HG03025 (cell line): ENCODE data around the gene ANKRD28.
"Not testable (repeated sequence)": the region's sequence is repeated elsewhere in the genome, so short reads cannot be mapped to it uniquely, and the experiment has no call there.

Source experiments
- ATAC-seq: cut with Tn5 transposase; IDR thresholded peaks from one replicate; pipeline ENCODE4 v1.9.1; 2021; ENCODE audit warnings: mild to moderate bottlenecking, moderate library complexity; ENCODE audit not compliant: unreplicated experiment, low FRiP score

Gene ANKRD28

GRCh38 chr3:15778332-15778858, 19.4 kb downstream of the ANKRD28 start:
- ATAC-seq = no peak

- not testable (repeated sequence) for ATAC-seq
These were observed 22.7 kb downstream of the ANKRD28 start for GRCh38 chr3:15774931-15775560.

- no peak for ATAC-seq
These were observed 26.3 kb downstream of the ANKRD28 start for GRCh38 chr3:15771444-15771843.

GRCh38 chr3:15769256-15769915, 28.4 kb downstream of the ANKRD28 start:
- ATAC-seq = no peak

GRCh38 chr3:15768421-15769255, 29.1 kb downstream of the ANKRD28 start:
- ATAC-seq = no peak

- no peak for ATAC-seq
These were observed 31.4 kb downstream of the ANKRD28 start for GRCh38 chr3:15766406-15766805.

- ATAC-seq = no peak
These were observed 39.5 kb downstream of the ANKRD28 start for GRCh38 chr3:15758295-15758694.

GRCh38 chr3:15757824-15758223, 40.0 kb downstream of the ANKRD28 start:
- ATAC-seq = no peak

GRCh38 chr3:15756505-15756904, 41.3 kb downstream of the ANKRD28 start:
- ATAC-seq = no peak

GRCh38 chr3:15755780-15756179, 42.0 kb downstream of the ANKRD28 start:
- no peak for ATAC-seq

GRCh38 chr3:15755181-15755580, 42.6 kb downstream of the ANKRD28 start:
- no peak for ATAC-seq

GRCh38 chr3:15754047-15754446, 43.7 kb downstream of the ANKRD28 start:
- no peak for ATAC-seq

- ATAC-seq = no peak
These were observed 44.6 kb downstream of the ANKRD28 start for GRCh38 chr3:15753056-15753710.

GRCh38 chr3:15750879-15751278, 46.9 kb downstream of the ANKRD28 start:
- ATAC-seq = no peak

- no peak for ATAC-seq
These were observed 47.6 kb downstream of the ANKRD28 start for GRCh38 chr3:15750143-15750542.

GRCh38 chr3:15745896-15746295, 51.9 kb downstream of the ANKRD28 start:
- not testable (repeated sequence) for ATAC-seq

- ATAC-seq = no peak
These were observed 53.6 kb downstream of the ANKRD28 start for GRCh38 chr3:15744176-15744575.

- no peak for ATAC-seq
These were observed 54.2 kb downstream of the ANKRD28 start for GRCh38 chr3:15743587-15744009.

GRCh38 chr3:15742236-15742635, 55.5 kb downstream of the ANKRD28 start:
- not testable (repeated sequence) for ATAC-seq

- ATAC-seq = not testable (repeated sequence)
These were observed 59.2 kb downstream of the ANKRD28 start for GRCh38 chr3:15738616-15739005.

GRCh38 chr3:15731024-15731423, 66.8 kb downstream of the ANKRD28 start:
- ATAC-seq = no peak
